DMS53 (cell line): ENCODE measurements around the gene CD93.

Source experiments
- DNase-seq: peaks from one replicate; lab custom pipeline; 2025; lab: John Stamatoyannopoulos, UW

Gene CD93

GRCh38 chr20:23120261-23120660 lies 34.1 kb upstream of the CD93 start:
- DNase-seq = no peak

- DNase-seq = no peak
Observed at GRCh38 chr20:23119456-23120216, 33.5 kb upstream of the CD93 start.

DNA sequence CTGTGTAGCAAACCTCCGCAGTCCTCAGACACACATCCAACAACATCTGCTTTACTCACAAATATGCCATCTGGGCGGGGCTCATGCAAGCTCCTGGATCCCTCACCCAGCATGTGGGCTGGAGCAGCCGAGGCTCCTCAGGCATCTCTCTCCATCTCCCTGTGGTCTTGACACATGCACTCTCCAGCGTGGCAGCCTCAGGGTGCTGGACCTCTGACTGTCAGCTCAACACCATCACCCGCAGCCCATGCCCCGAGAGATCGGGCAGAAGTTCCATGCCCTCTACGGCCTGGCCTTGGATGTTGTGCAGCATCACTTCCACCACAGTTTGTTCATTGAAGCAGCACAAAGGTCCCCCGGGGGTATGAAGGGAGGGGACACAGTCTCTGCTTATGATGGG lies 32.6 kb upstream of the CD93 start:
- no peak for DNase-seq

DNA sequence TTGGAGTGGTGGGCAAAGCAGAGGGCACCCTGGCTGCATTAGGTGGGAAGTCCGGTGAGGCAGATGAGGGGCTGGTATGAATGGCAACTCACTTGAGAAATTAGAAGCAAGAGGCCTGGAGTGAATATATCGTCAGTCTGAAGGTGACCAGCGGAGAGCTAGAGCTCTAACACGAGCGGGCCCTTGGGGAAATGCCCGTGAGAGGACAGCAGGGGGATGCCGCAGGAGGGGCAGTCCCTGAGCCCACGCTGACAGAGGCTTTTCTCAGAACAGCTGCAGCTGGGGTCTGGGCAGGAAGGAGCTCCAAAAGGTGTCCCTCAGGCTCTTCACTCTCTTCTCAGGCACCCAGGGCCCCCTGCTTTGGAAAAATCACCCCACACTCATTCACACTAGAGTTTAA lies 32.0 kb upstream of the CD93 start:
- no peak for DNase-seq

DNA sequence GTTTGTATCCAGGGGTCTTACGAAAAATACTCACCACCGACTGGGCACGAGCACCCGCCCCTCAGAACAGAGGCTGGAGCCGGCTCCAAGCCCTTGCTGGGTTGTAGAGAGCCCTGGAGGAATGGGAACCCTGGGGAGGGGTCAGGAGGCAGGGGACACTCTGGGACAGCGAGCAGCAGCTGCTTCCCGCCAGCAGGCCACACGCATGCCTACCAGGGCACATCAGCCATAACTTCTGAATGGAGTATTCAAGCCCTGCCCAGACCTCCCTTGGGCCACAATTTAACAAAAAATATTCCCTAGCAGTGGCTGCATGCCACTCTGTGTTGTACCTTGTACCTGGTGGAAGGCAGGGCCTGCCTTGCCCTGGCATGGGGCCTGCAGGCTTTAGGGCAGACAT lies 31.6 kb upstream of the CD93 start:
- no peak for DNase-seq

- peak; percentile 10 for DNase-seq
Observed at GRCh38 chr20:23116311-23117089, 30.4 kb upstream of the CD93 start.

DNA sequence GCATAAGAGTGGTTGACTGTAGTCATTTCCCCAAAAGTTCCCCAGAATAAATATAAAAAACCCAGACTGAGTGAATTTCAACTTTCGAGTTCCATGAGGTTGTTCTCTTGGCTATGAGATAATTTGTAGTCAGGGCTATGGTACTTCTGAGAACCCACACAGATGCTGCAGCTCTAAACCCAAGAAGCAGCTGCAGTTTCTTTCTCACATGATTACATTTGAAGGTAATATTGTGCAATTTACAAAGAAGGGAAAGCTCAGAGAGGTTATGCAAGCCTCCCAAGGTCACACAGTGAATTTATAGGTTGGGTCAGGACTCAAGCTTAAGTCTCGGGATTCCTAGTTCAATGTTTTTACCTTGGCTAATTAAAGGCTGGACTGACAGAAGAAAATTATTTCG lies 29.7 kb upstream of the CD93 start:
- DNase-seq = no peak

GRCh38 chr20:23114448-23115082 lies 28.4 kb upstream of the CD93 start:
- no peak for DNase-seq

DNA sequence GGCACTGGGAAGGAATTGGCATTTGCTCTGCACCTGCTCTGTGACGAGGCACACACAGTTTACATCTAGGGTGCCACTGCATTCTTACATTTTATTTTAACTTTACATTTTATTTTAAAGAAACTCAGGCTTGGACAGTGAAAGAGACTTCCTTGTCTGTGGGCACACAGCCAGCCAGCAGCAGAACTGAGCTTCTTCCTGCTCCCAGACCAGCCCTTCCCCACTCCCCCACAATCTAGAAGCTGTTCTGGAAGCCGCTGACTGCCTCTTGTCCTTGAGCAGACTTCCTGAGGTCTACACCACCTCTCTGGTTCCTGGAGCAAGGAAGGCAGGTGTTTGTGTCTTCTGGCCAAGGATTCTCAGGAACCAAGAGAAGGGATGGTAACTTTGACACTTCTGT lies 27.9 kb upstream of the CD93 start:
- DNase-seq = no peak

- DNase-seq = no peak
Observed at GRCh38 chr20:23112595-23112994, 26.5 kb upstream of the CD93 start.

DNA sequence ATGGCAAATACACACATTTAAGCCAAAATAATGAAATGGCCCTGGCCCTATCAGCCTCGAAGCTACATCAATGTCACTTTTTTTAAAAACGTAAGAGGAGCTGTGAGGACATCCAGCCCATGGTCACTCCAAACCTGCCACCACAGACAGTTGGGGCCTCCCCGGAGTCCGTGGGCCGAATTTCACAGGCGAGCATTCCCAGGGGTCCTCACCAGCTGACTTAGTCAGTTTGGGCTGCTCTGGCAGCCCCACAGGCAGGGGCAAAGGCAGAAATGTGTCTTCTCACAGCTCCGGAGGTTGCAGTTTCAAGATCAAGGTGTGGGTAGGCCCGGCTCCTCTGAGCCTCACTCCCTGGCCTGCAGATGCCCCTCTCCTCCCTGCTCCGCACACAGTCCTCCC lies 25.8 kb upstream of the CD93 start:
- DNase-seq = no peak

DNA sequence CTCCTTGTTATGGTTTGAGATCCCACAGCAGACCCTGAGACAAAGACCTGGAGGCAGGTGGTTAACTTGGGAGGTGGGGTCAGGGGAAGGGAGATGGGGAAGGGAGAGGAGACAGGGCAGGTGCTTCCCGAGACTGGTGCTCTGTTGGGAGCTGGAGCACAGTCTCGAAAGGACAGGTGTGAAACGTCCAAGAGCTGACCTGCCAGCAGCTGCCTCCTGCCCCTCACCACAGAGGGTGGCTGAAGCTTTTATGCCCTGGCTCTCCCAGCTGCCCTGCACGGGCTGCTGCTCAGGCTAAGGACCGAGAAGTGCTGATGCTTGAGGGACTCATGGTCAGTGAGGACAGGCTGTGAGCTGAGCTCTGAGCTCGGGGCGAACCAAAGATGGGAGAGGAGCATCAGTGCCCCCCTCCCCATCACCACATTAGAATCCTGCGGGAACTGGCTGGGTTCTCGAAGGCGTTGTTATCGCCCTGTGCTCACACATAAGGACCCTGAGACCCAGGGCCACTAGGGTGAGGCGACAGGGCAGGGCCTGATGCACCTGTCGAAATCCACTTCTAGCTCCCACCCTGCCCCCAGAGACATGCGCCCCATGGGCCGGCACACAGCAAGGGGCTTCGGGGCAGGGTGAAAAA lies 25.3 kb upstream of the CD93 start:
- DNase-seq = peak; percentile 42

- no peak for DNase-seq
Observed at GRCh38 chr20:23108871-23109270, 22.7 kb upstream of the CD93 start.

DNA sequence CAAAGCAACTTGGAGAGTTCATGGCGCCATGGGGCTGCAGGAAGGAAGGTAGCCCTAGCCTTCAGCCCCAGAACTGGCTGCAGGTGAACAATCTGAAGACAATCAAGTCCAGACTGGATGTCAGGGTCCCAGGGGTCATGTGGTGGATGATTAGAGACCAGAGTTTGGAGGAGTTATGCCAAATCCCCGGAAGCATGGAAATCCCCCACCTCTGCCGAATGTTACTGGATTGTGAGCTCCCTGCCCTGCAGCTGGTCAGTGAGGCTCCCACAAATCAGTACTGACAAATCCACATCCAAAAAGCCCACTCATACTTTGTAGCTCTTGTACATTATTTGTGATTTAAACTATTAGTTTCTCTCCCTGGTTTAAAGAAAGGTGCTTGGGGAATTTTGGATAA lies 21.3 kb upstream of the CD93 start:
- DNase-seq = no peak

DNA sequence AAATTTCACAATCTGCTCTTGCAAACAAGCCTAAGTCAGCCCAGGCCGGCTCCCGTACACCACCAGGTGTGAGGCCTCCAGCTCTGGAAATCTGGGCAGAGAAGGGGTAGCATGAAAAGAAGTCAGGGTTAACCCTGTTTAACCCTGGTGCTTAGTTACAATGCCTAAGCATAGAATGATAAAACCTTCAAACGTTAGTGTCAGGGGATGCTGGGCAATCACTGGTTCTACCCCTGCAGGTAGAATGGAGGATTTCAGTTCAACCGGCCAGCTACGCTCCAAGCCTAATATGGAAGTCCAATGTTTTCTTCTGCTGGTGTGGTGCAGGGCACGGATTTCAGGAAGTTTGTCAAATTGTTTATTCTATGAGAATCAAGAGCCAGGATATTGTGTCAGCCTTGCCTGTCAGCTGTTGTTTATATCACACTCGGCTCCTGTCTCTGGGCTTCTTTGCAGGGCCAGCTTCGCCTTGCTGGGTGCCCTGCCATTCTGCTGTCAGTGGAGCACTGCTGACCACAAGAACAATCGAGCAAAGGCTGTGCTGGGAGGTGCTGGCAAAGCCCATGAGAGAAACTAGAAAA lies 20.2 kb upstream of the CD93 start:
- DNase-seq = peak; percentile 48

DNA sequence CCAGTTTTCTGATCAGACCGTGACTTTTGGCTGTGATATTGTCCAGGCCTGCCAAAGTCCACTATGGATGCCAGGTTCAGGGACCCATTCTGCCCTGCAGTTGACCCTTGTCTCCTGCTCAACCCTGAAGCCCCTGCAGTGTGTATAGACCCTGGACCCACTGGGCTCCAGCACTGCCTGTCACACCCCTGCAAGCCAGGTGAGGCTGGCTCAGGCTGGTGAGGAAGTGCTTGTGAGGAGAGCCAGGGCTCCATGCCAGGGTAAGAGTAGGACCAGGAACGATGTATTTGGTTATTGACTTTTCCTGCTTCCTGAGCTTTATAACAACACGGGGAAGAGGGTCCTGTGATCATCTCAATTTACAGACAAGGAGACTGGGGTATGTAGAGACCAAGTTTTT lies 19.1 kb upstream of the CD93 start:
- DNase-seq = no peak

DNA sequence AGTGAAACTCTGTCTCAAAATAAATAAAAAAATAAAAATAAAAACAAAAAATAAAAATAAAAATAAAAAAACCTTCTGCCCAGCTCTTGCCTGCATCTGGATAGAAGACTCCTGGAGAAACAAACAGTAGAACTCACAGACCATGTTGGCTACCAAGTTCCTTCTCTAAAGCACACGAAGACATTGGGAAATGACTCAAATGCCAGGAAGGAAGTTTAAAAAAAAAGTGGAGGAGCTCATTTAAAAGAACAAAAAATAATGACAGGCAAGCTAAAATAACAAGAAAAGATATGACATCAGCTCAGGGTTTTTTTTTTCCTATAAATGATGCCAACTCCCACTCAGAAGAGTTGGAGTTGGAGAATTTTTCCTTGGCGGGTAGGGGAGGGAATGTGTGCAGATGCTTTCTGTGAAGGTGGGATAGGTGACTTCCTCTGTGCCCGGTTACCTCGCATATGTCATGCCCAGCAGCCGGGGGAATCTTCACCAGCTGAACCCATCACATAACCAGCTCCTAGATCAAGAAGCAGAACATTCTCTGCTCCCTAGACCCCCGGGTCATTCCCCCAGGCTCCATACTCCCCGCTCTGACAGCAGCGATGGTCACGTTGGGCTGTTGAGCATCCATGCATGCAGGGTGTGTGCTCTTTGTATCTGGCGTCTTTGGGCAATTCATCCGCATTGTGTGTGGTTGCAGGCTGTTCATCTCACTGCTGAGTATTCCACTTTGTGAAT lies 17.3 kb upstream of the CD93 start:
- no peak for DNase-seq

DNA sequence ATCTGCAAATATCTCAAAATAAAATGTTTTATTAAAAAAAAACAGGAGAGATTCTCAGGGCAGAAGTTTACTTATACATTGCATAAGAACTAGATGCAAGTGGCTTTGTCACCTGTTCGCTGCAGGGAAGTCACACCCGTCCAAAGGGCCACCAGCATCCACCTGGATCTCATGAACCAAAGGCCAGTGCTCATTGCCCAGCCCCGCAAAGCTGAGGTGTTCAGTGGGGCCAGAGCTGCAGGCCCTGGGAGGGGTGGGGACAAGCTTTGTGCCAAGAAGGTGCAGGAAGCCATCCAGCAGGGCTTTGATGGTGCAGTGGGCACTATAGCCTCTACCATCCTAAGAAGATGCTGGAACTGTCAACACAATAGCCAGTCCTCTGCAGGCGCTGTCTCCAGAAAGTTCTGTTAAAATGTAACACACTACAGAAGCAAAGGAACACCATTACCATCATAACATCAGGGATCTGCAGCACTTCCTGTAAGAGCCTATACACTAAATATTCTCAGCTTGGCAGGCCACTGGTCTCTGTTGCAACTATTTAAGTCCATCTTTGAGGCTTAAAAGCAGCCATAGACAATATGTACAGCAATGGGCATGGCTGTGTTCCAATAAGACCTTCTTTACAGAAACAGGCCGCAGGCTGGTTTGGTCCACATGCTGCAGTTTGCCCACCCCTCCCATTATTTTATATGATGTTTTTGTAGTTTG lies 15.7 kb upstream of the CD93 start:
- no peak for DNase-seq

- no peak for DNase-seq
Observed at GRCh38 chr20:23100720-23101107, 14.6 kb upstream of the CD93 start.

- DNase-seq = no peak
Observed at GRCh38 chr20:23099791-23100719, 13.9 kb upstream of the CD93 start.
